ENCODE data around the gene ZBTB3. TPM values are rescaled to one million over a fixed set of nuclear protein-coding genes. Genes with fewer than 3 reads are reported as not detected.

Gene ZBTB3
- total and polyA plus RNA-seq, 9 of the 15 experiments (the other 6 are each of a cell fraction or from before 2014, with no cell fraction given), result 1.9 to 10.0 (median 4.9) TPM

GRCh38 chr11:62787005-62787759, 33.2 kb upstream of the ZBTB3 start, which contains the start of gene TMEM179B (continued):
- TF ChIP-seq ZBTB49 (CRISPR knock-in tag; IDR thresholded peaks at IDR 0.05; ENCODE audit: borderline replicate concordance) (no peak), JUN (IDR thresholded peaks at IDR 0.05; ENCODE audit: borderline replicate concordance, low read depth, low read length) (peak; percentile 54; the same call in 1 of the 2 replicates), JUN (CRISPR knock-in tag; IDR thresholded peaks at IDR 0.05; ENCODE audit: borderline replicate concordance) (peak; percentile 83; the same call in 1 of the 2 replicates), RFX5 (IDR thresholded peaks at IDR 0.05; ENCODE audit: low read depth, low read length) (no peak), SMARCE1 (IDR thresholded peaks at IDR 0.05) (no peak; the same call in 1 of the 2 replicates), ZBTB11 (CRISPR knock-in tag; IDR thresholded peaks at IDR 0.05) (peak in 2 of 3 experiments; percentile 51 to 87; a peak in 3 of 6 replicates), CBX8 (IDR thresholded peaks at IDR 0.05; ENCODE audit: borderline replicate concordance, extremely low read depth, low read depth, low read length, poor library complexity, severe bottlenecking) (no peak), FOXO4 (CRISPR knock-in tag; IDR thresholded peaks at IDR 0.05) (no peak), NFYB (IDR thresholded peaks at IDR 0.05; ENCODE audit: extremely low read depth, insufficient read length) (no peak), ZNF23 (CRISPR knock-in tag; IDR thresholded peaks at IDR 0.05) (no peak), ZNF449 (CRISPR knock-in tag; IDR thresholded peaks at IDR 0.05) (no peak), PHF21A (IDR thresholded peaks at IDR 0.05; ENCODE audit: borderline replicate concordance, low read depth) (no peak), RFX7 (CRISPR knock-in tag; IDR thresholded peaks at IDR 0.05) (no peak), STAT6 (CRISPR knock-in tag; IDR thresholded peaks at IDR 0.05) (peak; percentile 94)

All from K562 (cell line).